K562 (cell line): ENCODE data around the gene RABGAP1. TPM values are rescaled to one million over a fixed set of nuclear protein-coding genes. Genes with fewer than 3 reads are reported as not detected.

Experiments used
- ATAC-seq: fragments of 200-7000 bp; cut with Tn5 transposase; 3 replicates; pipeline ENCODE4 v1.9.1; 2020; ENCODE audit warnings: moderate library complexity
- BruUV-seq: library from RNA; stranded (reverse); fragments of 400-500 nt; replicated peaks from 2 replicates; lab custom pipeline; 2021; lab: Mats Ljungman, UMichigan
- CTCF ChIA-PET: fragments of 300-600 bp; formaldehyde crosslinking; extraction: SDS; loops from one replicate; lab custom pipeline; 2021; ENCODE audit warnings: low intra/inter-chr PET ratio; lab: Yijun Ruan, JAX
- POLR2A ChIA-PET: fragments of 300-600, 350-650 bp; sonication (Branson Sonifier 250); formaldehyde crosslinking; extraction: SDS; loops from one replicate; lab custom pipeline; 2021; ENCODE audit warnings: antibody characterized with exemption, inconsistent platforms; lab: Yijun Ruan, JAX
- DNase-seq, 4 experiments: peaks; one replicate each; pipeline versions ENCODE4 v3.0.0 to v3.0.0-alpha.2; 2011 to 2018; ENCODE audit warnings: low spot score in 3 of 4, mixed read lengths in 3 of 4; ENCODE audit errors: extremely low read depth in 1 of 4
- FAIRE-seq: peaks from 2 replicates; lab custom pipeline; 2011; peaks lifted over from hg19 to GRCh38; lab: Jason Lieb, UNC
- H2AFZ ChIP-seq: 2 replicates; pipeline ENCODE4 v1.6.0; 2011; ENCODE audit warnings: low read depth, low read length, control low read depth, inconsistent platforms
- H3K27ac ChIP-seq: fragments of 200-600 bp; 3 replicates; pipeline ENCODE4 v1.8.0; 2011; ENCODE audit warnings: low read depth, mild to moderate bottlenecking, control low read depth, inconsistent platforms, low read length, moderate library complexity, mixed read lengths; ENCODE audit errors: extremely low read depth
- H3K27me3 ChIP-seq, 2 experiments: fragments of 300-600 bp in 1 of 2; 2 replicates in 1 of 2; 3 replicates in 1 of 2; pipeline versions ENCODE4 v1.6.0 to v1.8.0; 2011; ENCODE audit warnings: inconsistent platforms in 2 of 2, low read length in 2 of 2, mild to moderate bottlenecking in 1 of 2, mixed read lengths in 1 of 2, moderate library complexity in 1 of 2; ENCODE audit not compliant: control insufficient read depth in 2 of 2, insufficient read depth in 2 of 2
- H3K36me3 ChIP-seq: fragments of 300-600 bp; 3 replicates; pipeline ENCODE4 v1.8.0; 2011; ENCODE audit warnings: mild to moderate bottlenecking, low read length, inconsistent platforms; ENCODE audit not compliant: control insufficient read depth, insufficient read depth
- H3K4me1 ChIP-seq, 2 experiments: fragments of 200-600 bp in 1 of 2; replicated peaks in 1 of 2; 2 replicates in 1 of 2; 3 replicates in 1 of 2; pipeline versions ENCODE4 v1.5.1 to v1.8.0; 2011; ENCODE audit warnings: inconsistent platforms in 2 of 2, low read length in 2 of 2, mild to moderate bottlenecking in 1 of 2, mixed read lengths in 1 of 2, moderate library complexity in 1 of 2; ENCODE audit not compliant: control insufficient read depth in 2 of 2, insufficient read depth in 2 of 2
- H3K4me2 ChIP-seq: 2 replicates; pipeline ENCODE4 v1.6.1; 2011; ENCODE audit warnings: low read length, control low read depth, inconsistent platforms, mixed read lengths; ENCODE audit not compliant: insufficient read depth
- H3K4me3 ChIP-seq: fragments of 200-600 bp; sonication (generic), shearing (Covaris generic); 2 replicates; pipeline ENCODE4 v1.5.1; 2016; ENCODE audit warnings: control low read depth, inconsistent platforms
- H3K79me2 ChIP-seq: fragments of 200-600 bp; 3 replicates; pipeline ENCODE4 v1.8.0; 2011; ENCODE audit warnings: low read length, inconsistent platforms; ENCODE audit not compliant: control insufficient read depth, insufficient read depth
- H3K9ac ChIP-seq, 2 experiments: 2 replicates each; pipeline versions ENCODE4 v1.6.0 to v1.6.1; 2011; ENCODE audit warnings: low read depth in 2 of 2, low read length in 2 of 2, control low read depth in 1 of 2, inconsistent platforms in 1 of 2, mild to moderate bottlenecking in 1 of 2, mixed read lengths in 1 of 2; ENCODE audit not compliant: insufficient read depth in 1 of 2
- H3K9me1 ChIP-seq: one replicate; pipeline ENCODE4 v1.6.0; 2011; ENCODE audit warnings: inconsistent platforms, mild to moderate bottlenecking, low read length, moderate library complexity; ENCODE audit not compliant: control insufficient read depth, insufficient read depth
- H3K9me3 ChIP-seq: replicated peaks from 2 replicates; pipeline ENCODE4 v1.5.1; 2011; ENCODE audit warnings: low read depth, low read length, inconsistent platforms; ENCODE audit not compliant: control insufficient read depth, insufficient read depth
- H4K20me1 ChIP-seq: replicated peaks from 2 replicates; pipeline ENCODE4 v1.6.1; 2011; ENCODE audit warnings: low read length, inconsistent platforms, mixed read lengths; ENCODE audit not compliant: control insufficient read depth, insufficient read depth
- ARID2 ChIP-seq: fragments of 450-650 bp; IDR thresholded peaks from 2 replicates; pipeline ENCODE4 v1.6.1; 2017; ENCODE audit warnings: antibody characterized with exemption, mild to moderate bottlenecking
- ATF7 ChIP-seq: fragments of 450-650 bp; IDR thresholded peaks from 2 replicates; pipeline ENCODE4 v1.7.1; 2014; ENCODE audit warnings: mild to moderate bottlenecking, moderate library complexity
- CBX3 ChIP-seq, 2 experiments: IDR thresholded peaks; 1 replicate in 1 of 2; 2 replicates in 1 of 2; pipeline ENCODE4 v1.6.1; 2012; ENCODE audit warnings: inconsistent platforms in 2 of 2, low read length in 2 of 2, borderline replicate concordance in 1 of 2, control low read depth in 1 of 2
- CEBPZ ChIP-seq: fragments of 150-350 bp; IDR thresholded peaks from 2 replicates; pipeline ENCODE4 v1.6.1; 2014; ENCODE audit warnings: low read depth, mild to moderate bottlenecking, low read length, borderline replicate concordance
- HOMEZ ChIP-seq: fragments of 250-450 bp; sonication (Bioruptor Pico); IDR thresholded peaks from 2 replicates; pipeline ENCODE4 v1.4.0; 2020; ENCODE audit warnings: mild to moderate bottlenecking, moderate library complexity
- IRF2 ChIP-seq: sonication (generic); formaldehyde crosslinking; IDR thresholded peaks from 2 replicates; pipeline ENCODE4 v1.8.1; 2022; ENCODE audit warnings: mild to moderate bottlenecking, missing genetic modification reagents
- KLF6 ChIP-seq: fragments of 250-450 bp; sonication (Bioruptor Pico); IDR thresholded peaks from 2 replicates; pipeline ENCODE4 v1.4.0; 2020; ENCODE audit warnings: mild to moderate bottlenecking, moderate library complexity, borderline replicate concordance
- NKRF ChIP-seq: fragments of 450-650 bp; IDR thresholded peaks from 2 replicates; pipeline ENCODE4 v1.6.1; 2016; ENCODE audit warnings: borderline replicate concordance
- POLR2G ChIP-seq: fragments of 200-400 bp; formaldehyde crosslinking; IDR thresholded peaks from 2 replicates; pipeline ENCODE4 v1.6.1; 2017; ENCODE audit warnings: low read depth, mild to moderate bottlenecking, antibody characterized with exemption, low read length, moderate library complexity
- RNF2 ChIP-seq: sonication (generic); IDR thresholded peaks from 2 replicates; pipeline ENCODE4 v1.6.1; 2016
- RNF219 ChIP-seq: fragments of 250-450 bp; sonication (Bioruptor Pico); IDR thresholded peaks from 2 replicates; pipeline ENCODE4 v1.5.0; 2022; ENCODE audit warnings: mild to moderate bottlenecking
- ZNF316 ChIP-seq: fragments of 450-650 bp; IDR thresholded peaks from 2 replicates; pipeline ENCODE4 v1.6.1; 2016
- WGBS: fragments of 100-300 bp; shearing (Covaris generic); methylation state at CpG from one replicate; pipeline ENCODE4 v1.1.6; 2016; ENCODE audit warnings: low coverage, mixed read lengths; ENCODE audit not compliant: insufficient coverage; ENCODE audit errors: missing lambda C conversion rate; 5-methylcytosine and 5-hydroxymethylcytosine counted together
- in situ Hi-C: fragments of 300-500 bp; cut with MboI; formaldehyde crosslinking; loops from 4 replicates; pipeline ENCODE4 v1.15.0; 2018; ENCODE audit warnings: inconsistent platforms, mixed read lengths
- intact Hi-C: fragments of 100-400 bp; cut with micrococcal nuclease; formaldehyde crosslinking; loops from 2 replicates; pipeline ENCODE4 v1.14.2; 2022
- polyA plus RNA-seq, 8 experiments: library from polyadenylated mRNA; depleted of rRNA in 4 of 8; stranded (reverse) in 5 of 8; unstranded in 3 of 8; fragments of >200 nt; fragmentation: Nextera tagmentation in 2 of 8; fragmentation: Illumina TruSeq in 1 of 8; extraction: Ambion mirVana in 2 of 8; extraction: Trizol in 1 of 8; gene quantifications; 2 replicates each; pipeline versions ENCODE4 v1.2.1 to v1.2.3, GENCODE V29; 2011 to 2014; ENCODE audit warnings: inconsistent platforms in 1 of 8, missing spikeins in 1 of 8
- total RNA-seq, 7 experiments: library from RNA; depleted of rRNA in 6 of 7; stranded (reverse); fragments of >200 nt in 6 of 7; fragmentation: Illumina TruSeq in 2 of 7; extraction: Trizol in 2 of 7; gene quantifications; 2 replicates each; pipeline versions ENCODE4 v1.2.1 to v1.2.3, GENCODE V29; 2011 to 2021; ENCODE audit warnings: low replicate concordance in 1 of 7

Gene RABGAP1
- total and polyA plus RNA-seq, 9 of the 15 experiments (the other 6 are each of a cell fraction or from before 2014, with no cell fraction given), result 1.5 to 22.7 (median 13.1) TPM

GRCh38 chr9:123043081-123043939 is 102.5 kb downstream of the RABGAP1 start:
- H3K27ac ChIP-seq, result no peak overlapping the region
- intact Hi-C loops (no loop called here), in situ Hi-C loops (no loop called here)
- ATAC-seq (no peak), FAIRE-seq (no peak), DNase-seq (no peak)
- no TSS peak for BruUV-seq
- H3K4me1 ChIP-seq, result no peaks in the 10 kb centered on the region
- H3K4me2 ChIP-seq, result no peak overlapping the region
- ChIA-PET CTCF (no interaction called here), POLR2A (interaction anchor here (1.1 kb wide), 1 partner anchor 9 kb away, joined by 3 read pairs; no protein-coding TSS in a partner anchor)
- H3K27me3 ChIP-seq, result no peaks in the 10 kb centered on the region
- no peaks in the 10 kb centered on the region for H3K79me2 ChIP-seq
- no peaks in the 10 kb centered on the region for H4K20me1 ChIP-seq
- no peak overlapping the region for H3K4me3 ChIP-seq
- H3K9me1 ChIP-seq, result no peaks in the 10 kb centered on the region
- no peaks in the 10 kb centered on the region for H3K9me3 ChIP-seq
- H2AFZ ChIP-seq, result no peak overlapping the region
- peaks cover 2% of the 10 kb centered on the region; the same call in 1 of the 3 replicates for H3K36me3 ChIP-seq
- H3K9ac ChIP-seq, result no peak overlapping the region
- 92% methylated on average over 4 of the region's 5 CpGs for WGBS
- no peak for TF ChIP-seq POLR2G
- TF ChIP-seq RNF219 (CRISPR knock-in tag), result no peak
- TF ChIP-seq HOMEZ, result no peak
- no peak for TF ChIP-seq ATF7
- no peak for TF ChIP-seq IRF2 (CRISPR knock-in tag)
- no peak for TF ChIP-seq NKRF
- TF ChIP-seq ZNF316, result peak; percentile 74
- no peak for TF ChIP-seq RNF2
- no peak for TF ChIP-seq KLF6
- no peak for TF ChIP-seq CBX3 (IDR thresholded peaks at IDR 0.05; ENCODE audit: borderline replicate concordance in 1 of 2, low read length in 2 of 2)
- TF ChIP-seq ARID2, result no peak
- TF ChIP-seq CEBPZ, result no peak
